HG03066 (cell line): ENCODE data around the gene EBF4.

Experiments
- ATAC-seq: cut with Tn5 transposase; IDR thresholded peaks from one replicate; pipeline ENCODE4 v1.9.1; 2021; ENCODE audit warnings: low read depth; ENCODE audit not compliant: unreplicated experiment

Gene EBF4

GRCh38 chr20:2741881-2742280, 49.3 kb downstream of the EBF4 start:
- no peak for ATAC-seq

GRCh38 chr20:2742431-2742830, 49.9 kb downstream of the EBF4 start:
- no peak for ATAC-seq

- ATAC-seq, result no peak
Observed at GRCh38 chr20:2742934-2743559, 50.5 kb downstream of the EBF4 start.

- ATAC-seq, result no peak
Observed at GRCh38 chr20:2745060-2745910, 52.7 kb downstream of the EBF4 start.

GRCh38 chr20:2745936-2746635, 53.5 kb downstream of the EBF4 start:
- ATAC-seq, result no peak

DNA sequence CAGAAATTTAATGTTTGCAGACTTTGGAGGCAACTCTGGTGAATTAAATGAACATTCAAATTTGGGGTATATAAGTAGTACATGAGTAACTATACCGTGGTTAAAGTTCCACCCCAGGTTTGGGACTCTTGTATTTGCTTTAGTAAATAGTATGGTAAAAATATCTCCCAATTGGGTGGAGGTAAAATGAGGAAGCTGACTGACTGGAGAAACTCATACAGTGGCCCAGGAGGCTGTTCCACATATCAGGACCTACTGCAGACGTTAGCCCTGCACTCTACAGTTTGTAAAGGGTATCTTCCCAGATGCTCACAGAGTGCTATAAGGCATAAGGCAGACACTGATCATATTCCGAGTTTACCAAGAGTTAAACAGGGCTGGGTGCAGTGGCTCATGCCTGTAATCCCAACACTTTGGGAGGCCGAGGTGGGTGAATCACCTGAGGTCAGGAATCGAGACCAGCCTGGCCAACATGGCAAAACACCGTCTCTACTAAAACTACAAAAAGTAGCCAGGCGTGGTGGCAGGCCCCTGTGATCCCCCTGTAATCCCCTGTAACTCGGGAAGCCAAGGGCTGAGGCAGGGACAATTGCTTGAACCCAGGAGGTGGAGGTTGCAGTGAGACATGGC, 54.2 kb downstream of the EBF4 start:
- no peak for ATAC-seq

DNA sequence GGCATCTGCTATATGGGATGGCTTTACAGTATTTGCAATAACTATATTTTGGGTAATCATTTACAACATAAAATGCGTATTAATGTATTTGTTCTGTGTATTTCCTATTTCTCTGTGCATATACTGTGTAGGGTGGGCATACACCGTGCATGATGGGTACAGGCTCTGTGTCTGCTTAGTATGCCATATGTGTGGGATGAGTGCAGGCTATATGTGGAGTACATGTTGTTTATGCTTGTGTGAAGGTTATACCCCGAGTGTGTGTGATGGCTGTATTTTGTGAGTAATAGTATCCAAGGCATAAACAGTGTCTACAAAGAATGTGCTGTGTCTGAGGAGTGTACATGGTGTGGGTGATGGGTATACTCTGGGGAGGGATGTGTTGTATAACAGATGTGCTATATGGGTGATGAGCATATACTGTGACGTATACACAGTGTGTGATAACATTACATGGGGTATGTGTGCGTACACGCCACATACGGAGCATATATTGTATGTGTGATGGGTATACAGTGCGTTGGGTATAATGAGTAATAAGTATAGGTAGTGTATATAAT, 55.2 kb downstream of the EBF4 start:
- no peak for ATAC-seq

GRCh38 chr20:2748551-2749342, 56.2 kb downstream of the EBF4 start:
- no peak for ATAC-seq

DNA sequence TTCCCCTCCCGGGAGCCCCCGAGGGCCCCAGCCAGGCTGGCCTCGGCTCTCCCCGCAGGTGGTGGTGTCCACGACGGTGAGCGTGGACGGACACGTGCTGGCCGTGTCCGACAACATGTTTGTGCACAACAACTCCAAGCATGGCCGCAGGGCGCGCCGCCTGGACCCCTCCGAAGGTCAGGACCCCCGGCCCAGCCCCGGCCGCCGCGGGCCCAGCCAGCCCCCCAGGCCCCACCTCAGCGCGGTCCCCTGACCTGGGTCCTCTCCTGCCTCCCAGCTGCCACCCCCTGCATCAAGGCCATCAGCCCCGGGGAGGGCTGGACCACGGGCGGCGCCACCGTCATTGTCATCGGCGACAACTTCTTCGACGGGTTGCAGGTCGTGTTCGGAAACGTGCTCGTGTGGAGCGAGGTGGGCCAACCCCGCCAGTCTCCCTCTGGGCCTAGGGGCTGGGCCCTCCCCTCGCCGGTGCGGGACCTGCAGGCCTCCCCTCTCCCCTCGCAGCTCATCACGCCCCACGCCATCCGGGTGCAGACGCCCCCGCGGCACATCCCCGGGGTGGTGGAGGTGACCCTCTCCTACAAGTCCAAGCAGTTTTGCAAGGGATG, 56.9 kb downstream of the EBF4 start:
- no peak for ATAC-seq

- no peak for ATAC-seq
Observed at GRCh38 chr20:2749951-2750490, 57.4 kb downstream of the EBF4 start.

- no peak for ATAC-seq
Observed at GRCh38 chr20:2750491-2751251, 58.1 kb downstream of the EBF4 start.

DNA sequence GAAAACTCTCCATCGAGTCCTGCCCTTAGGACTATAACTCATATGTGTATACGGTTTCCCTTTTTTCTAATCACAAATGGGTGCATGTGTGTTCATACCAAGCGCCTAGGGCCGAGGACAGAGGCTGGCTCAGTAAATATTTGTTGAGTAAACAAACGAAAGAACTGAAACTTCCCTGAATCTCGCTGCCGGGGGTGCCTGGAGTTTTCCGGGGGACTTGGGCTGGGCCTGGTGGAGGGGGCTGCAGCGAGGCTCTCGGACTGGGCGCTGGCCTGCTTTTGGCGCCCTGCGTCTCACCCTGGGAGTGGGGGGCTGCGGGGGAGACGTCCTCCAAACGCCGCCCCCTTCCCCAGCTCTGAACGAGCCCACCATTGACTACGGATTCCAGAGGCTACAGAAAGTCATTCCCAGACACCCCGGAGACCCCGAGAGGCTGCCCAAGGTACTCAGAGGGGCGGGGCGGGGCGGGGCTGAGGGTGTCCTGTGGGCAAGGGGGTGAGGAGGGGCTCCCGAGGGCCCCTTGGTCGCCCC, 58.8 kb downstream of the EBF4 start:
- ATAC-seq, result no peak

GRCh38 chr20:2751878-2752566, 59.4 kb downstream of the EBF4 start:
- no peak for ATAC-seq

GRCh38 chr20:2752567-2753460, 60.2 kb downstream of the EBF4 start:
- ATAC-seq, result no peak

DNA sequence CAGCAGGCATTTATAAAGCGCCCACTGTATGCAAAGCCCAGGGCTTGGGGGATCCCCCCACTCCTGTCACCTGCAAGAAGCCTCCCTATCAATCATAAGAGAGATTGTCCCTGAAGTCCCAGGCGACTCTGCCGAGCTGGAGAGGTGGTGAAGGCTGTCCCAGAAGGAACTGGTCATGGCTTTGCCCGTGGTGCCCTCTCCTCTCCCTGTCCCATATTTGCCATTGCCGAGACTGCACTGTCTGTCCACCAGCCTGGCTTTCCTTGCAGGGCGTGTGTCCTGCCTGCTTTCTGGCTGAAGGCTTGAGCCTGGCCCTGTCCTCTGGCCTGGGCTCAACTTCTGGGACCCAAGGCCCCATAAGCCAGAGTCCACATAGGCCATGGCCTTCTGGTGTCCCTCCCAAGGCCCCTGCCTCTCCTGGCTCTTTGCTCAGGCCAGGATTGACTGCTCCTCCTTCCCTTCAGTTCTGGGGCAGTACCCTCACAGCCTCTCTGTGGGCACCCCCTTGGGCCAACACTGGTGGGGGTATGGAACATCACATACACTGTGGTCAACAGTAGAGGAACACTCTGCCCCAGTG, 61.0 kb downstream of the EBF4 start:
- ATAC-seq, result no peak

DNA sequence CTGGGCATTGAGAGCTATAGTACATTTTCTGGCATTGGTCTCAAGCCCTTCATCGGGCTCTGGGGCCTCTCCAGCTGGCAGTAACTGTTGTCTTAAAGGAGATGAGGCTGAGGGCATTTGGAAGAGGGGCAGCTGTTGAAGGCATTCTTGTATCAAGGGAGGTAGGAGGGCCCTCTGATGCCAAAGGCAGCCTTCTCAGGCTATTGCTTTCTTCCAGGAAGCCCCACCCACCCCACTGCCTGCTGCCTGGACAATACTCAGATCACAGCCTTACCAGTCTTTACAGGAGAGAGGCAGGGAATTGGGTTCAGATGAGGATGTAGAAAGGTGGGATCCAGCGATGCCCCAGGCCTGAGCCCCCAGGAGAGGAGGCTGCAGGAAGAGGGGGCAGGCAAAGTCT, 61.8 kb downstream of the EBF4 start:
- ATAC-seq, result no peak
